Mesenchymal stem cell (in vitro differentiated cells and primary cell): ENCODE results near the gene C3.
"Not testable (repeated sequence)": the region's sequence is repeated elsewhere in the genome, so short reads cannot be mapped to it uniquely, and the experiment has no call there.

ENCODE experiments used
- DNase-seq: peaks from one replicate; pipeline ENCODE4 v3.0.0-alpha.2; 2013
- H2AFZ ChIP-seq: one replicate; pipeline ENCODE4 v1.6.1; 2013; ENCODE audit warnings: low read depth, mild to moderate bottlenecking, control low read depth, inconsistent platforms, low read length, moderate library complexity
- H2AK5ac ChIP-seq: 2 replicates; pipeline ENCODE4 v1.6.1; 2013; ENCODE audit warnings: low read length, moderate library complexity, mild to moderate bottlenecking, inconsistent platforms; ENCODE audit not compliant: severe bottlenecking
- H2BK120ac ChIP-seq: one replicate; pipeline ENCODE4 v1.6.1; 2013; ENCODE audit warnings: low read depth, mild to moderate bottlenecking, inconsistent platforms, low read length, moderate library complexity
- H2BK12ac ChIP-seq, 2 experiments: one replicate each; pipeline ENCODE4 v1.6.1; 2013; ENCODE audit warnings: inconsistent platforms in 2 of 2, low read length in 2 of 2, mild to moderate bottlenecking in 2 of 2, moderate library complexity in 2 of 2, control low read depth in 1 of 2
- H2BK15ac ChIP-seq: one replicate; pipeline ENCODE4 v1.6.1; 2013; ENCODE audit warnings: mild to moderate bottlenecking, low read depth, inconsistent platforms; ENCODE audit not compliant: poor library complexity, severe bottlenecking
- H2BK5ac ChIP-seq: 2 replicates; pipeline ENCODE4 v1.6.1; 2013; ENCODE audit warnings: low read depth, mild to moderate bottlenecking, low read length, control low read depth, inconsistent platforms; ENCODE audit not compliant: poor library complexity, severe bottlenecking
- H3K14ac ChIP-seq, 2 experiments: one replicate each; pipeline ENCODE4 v1.6.1; 2013; ENCODE audit warnings: inconsistent platforms in 2 of 2, low read length in 2 of 2, control low read depth in 1 of 2, mild to moderate bottlenecking in 1 of 2, moderate library complexity in 1 of 2
- H3K18ac ChIP-seq, 2 experiments: one replicate each; pipeline ENCODE4 v1.6.1; 2013; ENCODE audit warnings: inconsistent platforms in 2 of 2, low read length in 2 of 2, control low read depth in 1 of 2, low read depth in 1 of 2, mild to moderate bottlenecking in 1 of 2
- H3K23ac ChIP-seq, 2 experiments: one replicate each; pipeline ENCODE4 v1.6.1; 2013; ENCODE audit warnings: inconsistent platforms in 2 of 2, low read length in 2 of 2, mild to moderate bottlenecking in 2 of 2, moderate library complexity in 2 of 2, control low read depth in 1 of 2
- H3K27ac ChIP-seq: 2 replicates; pipeline ENCODE4 v1.5.1; 2013; ENCODE audit warnings: mild to moderate bottlenecking, moderate library complexity, low read length, control low read depth, inconsistent platforms; ENCODE audit not compliant: poor library complexity, severe bottlenecking
- H3K27me3 ChIP-seq, 2 experiments: 2 replicates each; pipeline versions ENCODE4 v1.6.1 to v1.7.0; 2013; ENCODE audit warnings: low read length in 2 of 2, mild to moderate bottlenecking in 2 of 2, moderate library complexity in 2 of 2, control low read depth in 1 of 2, inconsistent platforms in 1 of 2; ENCODE audit not compliant: control insufficient read depth in 1 of 2, insufficient read depth in 1 of 2
- H3K36me3 ChIP-seq, 2 experiments: 2 replicates each; pipeline versions ENCODE4 v1.6.1 to v1.7.0; 2013; ENCODE audit warnings: low read length in 2 of 2, control low read depth in 1 of 2, inconsistent platforms in 1 of 2, low read depth in 1 of 2, mild to moderate bottlenecking in 1 of 2; ENCODE audit not compliant: insufficient read depth in 2 of 2, control insufficient read depth in 1 of 2
- H3K4ac ChIP-seq, 2 experiments: one replicate each; pipeline ENCODE4 v1.6.1; 2013; ENCODE audit warnings: inconsistent platforms in 2 of 2, low read length in 2 of 2, mild to moderate bottlenecking in 2 of 2, moderate library complexity in 2 of 2, control low read depth in 1 of 2, low read depth in 1 of 2
- H3K4me1 ChIP-seq: 2 replicates; pipeline ENCODE4 v1.6.1; 2013; ENCODE audit warnings: low read depth, low read length, control low read depth; ENCODE audit not compliant: control insufficient read depth, insufficient read depth
- H3K4me2 ChIP-seq: 2 replicates; pipeline ENCODE4 v1.6.1; 2013; ENCODE audit warnings: low read length, mild to moderate bottlenecking, inconsistent platforms; ENCODE audit not compliant: poor library complexity, severe bottlenecking
- H3K4me3 ChIP-seq, 2 experiments: 2 replicates each; pipeline versions ENCODE4 v1.5.1 to v1.7.0; 2013; ENCODE audit warnings: low read length in 2 of 2, mild to moderate bottlenecking in 2 of 2, control low read depth in 1 of 2, low read depth in 1 of 2; ENCODE audit not compliant: insufficient read depth in 1 of 2
- H3K79me1 ChIP-seq: replicated peaks from 2 replicates; pipeline ENCODE4 v1.6.1; 2013; ENCODE audit warnings: mild to moderate bottlenecking, control low read depth, low read length, inconsistent platforms; ENCODE audit not compliant: poor library complexity, severe bottlenecking
- H3K9ac ChIP-seq: 2 replicates; pipeline ENCODE4 v1.7.0; 2013; ENCODE audit warnings: mild to moderate bottlenecking, low read length, moderate library complexity
- H3K9me3 ChIP-seq: 2 replicates; pipeline ENCODE4 v1.7.0; 2013; ENCODE audit warnings: mild to moderate bottlenecking, low read length; ENCODE audit not compliant: control insufficient read depth
- H4K8ac ChIP-seq: one replicate; pipeline ENCODE4 v1.6.1; 2013; ENCODE audit warnings: inconsistent platforms, mild to moderate bottlenecking, low read length, moderate library complexity
- H4K91ac ChIP-seq: one replicate; pipeline ENCODE4 v1.6.1; 2013; ENCODE audit warnings: mild to moderate bottlenecking, low read length, inconsistent platforms
- WGBS: methylation state at CpG from one replicate; pipeline ENCODE4 v1.1.7; 2013; ENCODE audit warnings: mixed read lengths; 5-methylcytosine and 5-hydroxymethylcytosine counted together

C3 gene

GRCh38 chr19:6656390-6656789 is 64.1 kb downstream of the C3 start:
- H3K27me3 ChIP-seq = peaks cover 20 to 55% of the 10 kb centered on the region in 2 experiments
- H2BK12ac ChIP-seq, H2AK5ac ChIP-seq, H3K23ac ChIP-seq, H3K14ac ChIP-seq, H4K91ac ChIP-seq, DNase-seq, H3K4ac ChIP-seq, H3K27ac ChIP-seq, H2BK5ac ChIP-seq, H2BK15ac ChIP-seq, H4K8ac ChIP-seq, H3K36me3 ChIP-seq, H3K18ac ChIP-seq, H3K4me3 ChIP-seq, H3K9me3 ChIP-seq, H3K9ac ChIP-seq, H3K4me2 ChIP-seq, H3K4me1 ChIP-seq, H2AFZ ChIP-seq, H2BK120ac ChIP-seq, H3K79me1 ChIP-seq: not testable (repeated sequence)
- 75% methylated on average over 9 of the region's 9 CpGs for WGBS

GRCh38 chr19:6654347-6655310 is 65.8 kb downstream of the C3 start:
- H3K14ac ChIP-seq = no peak overlapping the region
- no peak overlapping the region for H2AK5ac ChIP-seq
- H3K4me1 ChIP-seq = no peaks in the 10 kb centered on the region
- no peak overlapping the region for H3K4ac ChIP-seq
- H3K27ac ChIP-seq = no peak overlapping the region
- H3K4me2 ChIP-seq = no peak overlapping the region
- no peak overlapping the region for H3K23ac ChIP-seq
- no peak overlapping the region for H4K91ac ChIP-seq
- H2AFZ ChIP-seq = no peak overlapping the region
- H2BK5ac ChIP-seq = no peak overlapping the region
- H3K79me1 ChIP-seq = no peaks in the 10 kb centered on the region
- no peak overlapping the region for H4K8ac ChIP-seq
- H3K4me3 ChIP-seq = no peak overlapping the region
- no peak overlapping the region for H2BK12ac ChIP-seq
- no peak overlapping the region for H2BK15ac ChIP-seq
- no peak overlapping the region for H3K18ac ChIP-seq
- 84% methylated on average over 14 of the region's 15 CpGs for WGBS
- H3K36me3 ChIP-seq = no peaks in the 10 kb centered on the region
- no peak for DNase-seq
- H3K9me3 ChIP-seq = peaks cover 4% of the 10 kb centered on the region
- peaks cover 13 to 38% of the 10 kb centered on the region in 2 experiments for H3K27me3 ChIP-seq
- no peak overlapping the region for H2BK120ac ChIP-seq
- H3K9ac ChIP-seq = no peak overlapping the region

- Histone ChIP-seq H3K9ac (no peak overlapping the region), H3K27me3 (peaks cover 9 to 32% of the 10 kb centered on the region in 2 experiments), H2BK5ac (no peak overlapping the region), H3K14ac (no peak overlapping the region), H4K8ac (no peak overlapping the region), H3K79me1 (no peaks in the 10 kb centered on the region), H3K36me3 (no peaks in the 10 kb centered on the region), H3K4me3 (no peak overlapping the region), H3K23ac (no peak overlapping the region), H3K18ac (no peak overlapping the region), H4K91ac (no peak overlapping the region), H2BK12ac (no peak overlapping the region), H3K27ac (no peak overlapping the region), H3K4ac (no peak overlapping the region), H2BK120ac (no peak overlapping the region), H3K4me1 (no peaks in the 10 kb centered on the region), H3K9me3 (peaks cover 4% of the 10 kb centered on the region), H3K4me2 (no peak overlapping the region), H2AK5ac (no peak overlapping the region), H2AFZ (no peak overlapping the region), H2BK15ac (no peak overlapping the region)
- 33% methylated on average over 1 of the region's 1 CpG for WGBS
- DNase-seq = no peak
Observed at GRCh38 chr19:6652805-6653094, 67.7 kb downstream of the C3 start.

- no peak overlapping the region for H4K91ac ChIP-seq
- peaks cover 4% of the 10 kb centered on the region for H3K9me3 ChIP-seq
- H3K18ac ChIP-seq = no peak overlapping the region
- no peak overlapping the region for H2BK15ac ChIP-seq
- peaks cover 9 to 32% of the 10 kb centered on the region in 2 experiments for H3K27me3 ChIP-seq
- no peak overlapping the region for H2BK120ac ChIP-seq
- H3K23ac ChIP-seq = no peak overlapping the region
- no peak overlapping the region for H4K8ac ChIP-seq
- H3K36me3 ChIP-seq = no peaks in the 10 kb centered on the region
- no peak for DNase-seq
- H3K4ac ChIP-seq = no peak overlapping the region
- no peak overlapping the region for H3K14ac ChIP-seq
- no peak overlapping the region for H2AK5ac ChIP-seq
- no peak overlapping the region for H2AFZ ChIP-seq
- no peaks in the 10 kb centered on the region for H3K79me1 ChIP-seq
- H2BK5ac ChIP-seq = no peak overlapping the region
- no peak overlapping the region for H3K27ac ChIP-seq
- no peaks in the 10 kb centered on the region for H3K4me1 ChIP-seq
- no peak overlapping the region for H3K9ac ChIP-seq
- 65% methylated on average over 3 of the region's 6 CpGs for WGBS
- no peak overlapping the region for H2BK12ac ChIP-seq
- no peak overlapping the region for H3K4me2 ChIP-seq
- no peak overlapping the region for H3K4me3 ChIP-seq
Observed at GRCh38 chr19:6651965-6652804, 68.3 kb downstream of the C3 start.
